A673 (cell line): Measurements from ENCODE around the gene METRNL.

Experiments
- CTCF ChIP-seq: fragments of 300-800, 200-600 bp; sonication (generic); conservative IDR thresholded peaks from 2 replicates; pipeline ENCODE4 v1.5.1; 2017; ENCODE audit warnings: low read depth, mild to moderate bottlenecking, antibody characterized with exemption, low read length, moderate library complexity, mixed read lengths
- EZH2 ChIP-seq: fragments of 200-600 bp; sonication (generic); IDR thresholded peaks from 2 replicates; pipeline ENCODE4 v1.6.1; 2017; ENCODE audit warnings: borderline replicate concordance, low read depth, mild to moderate bottlenecking, mixed read lengths, antibody characterized with exemption, low read length; ENCODE audit not compliant: poor library complexity, severe bottlenecking

GRCh38 chr17:83109793-83110645 is 30.6 kb downstream of the METRNL start:
- no peak for TF ChIP-seq CTCF
- TF ChIP-seq EZH2: no peak
